ENCODE results near the gene HGF.

Gene HGF

DNA sequence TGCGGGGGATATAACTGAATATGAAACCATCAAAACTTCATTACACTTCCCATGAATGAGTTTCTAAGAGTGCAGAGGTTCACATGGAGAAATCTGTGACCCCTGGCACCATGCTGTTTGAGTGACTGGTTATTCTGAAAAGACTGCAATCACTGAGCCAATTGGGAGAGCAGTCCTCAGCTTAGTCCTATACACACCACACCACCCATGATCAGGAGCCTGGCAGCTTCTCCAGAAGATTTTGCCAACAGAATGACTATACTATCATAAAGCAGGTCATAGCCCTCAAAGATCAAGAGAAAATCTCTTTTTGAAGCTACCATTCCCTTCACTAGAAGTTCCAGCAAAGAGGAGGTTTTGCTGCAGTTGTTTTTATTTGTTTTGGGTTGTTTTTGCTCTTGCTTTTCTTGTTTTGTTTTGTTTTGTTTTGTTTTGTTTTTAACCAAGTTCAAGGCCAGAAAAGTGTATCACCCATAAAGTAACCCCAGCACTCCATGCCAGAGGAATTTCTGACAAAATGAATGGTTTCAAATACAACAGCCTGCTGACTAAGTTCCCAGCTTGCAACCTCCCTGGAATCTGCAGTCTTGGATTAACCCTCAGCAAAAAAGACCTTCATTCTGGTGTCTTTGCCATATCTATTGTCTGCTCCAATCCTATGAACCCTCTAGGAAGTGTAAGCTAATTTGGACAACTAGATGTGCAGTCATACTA lies 19.7 kb upstream of the HGF start:
- Mint-ChIP-seq H3K27me3 (no peaks in the 10 kb centered on the region), H3K4me3 (no peak overlapping the region), H3K36me3 (ENCODE audit: insufficient read depth) (no peaks in the 10 kb centered on the region), H3K4me1 (ENCODE audit: low read depth in 2 of 2) (no peaks in the 10 kb centered on the region), H3K9me3 (peaks cover 6 to 7% of the 10 kb centered on the region in 2 donors), H3K27ac (no peak overlapping the region)
- DNase-seq (no peak), ATAC-seq (replicated peaks) (no peak)

DNA sequence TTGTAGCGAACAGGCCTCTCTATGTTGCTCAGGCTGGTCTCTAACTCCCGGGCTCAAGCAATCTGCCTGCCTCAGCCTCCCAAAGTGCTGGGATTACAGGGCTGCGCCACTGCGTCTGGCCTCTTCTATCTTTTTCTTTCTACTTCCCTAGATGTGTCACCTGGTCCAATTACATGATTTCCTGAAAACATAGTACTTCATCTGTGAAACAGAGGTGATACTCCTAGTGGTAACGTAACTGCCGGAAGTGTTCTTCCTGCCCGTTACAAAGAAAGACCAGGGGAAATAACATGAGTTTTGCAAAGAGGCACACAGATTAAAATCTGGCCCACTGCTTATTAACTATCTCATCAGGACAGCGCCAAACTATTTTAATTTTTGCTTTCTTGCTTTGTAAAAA lies 18.4 kb upstream of the HGF start:
- ATAC-seq (replicated peaks), result no peak
- H3K9me3 Mint-ChIP-seq, result peaks cover 6 to 7% of the 10 kb centered on the region in 2 donors
- H3K36me3 Mint-ChIP-seq (ENCODE audit: insufficient read depth), result no peaks in the 10 kb centered on the region
- no peak overlapping the region for H3K4me3 Mint-ChIP-seq
- H3K27me3 Mint-ChIP-seq, result no peaks in the 10 kb centered on the region
- H3K27ac Mint-ChIP-seq, result no peak overlapping the region
- DNase-seq, result no peak
- no peaks in the 10 kb centered on the region for H3K4me1 Mint-ChIP-seq (ENCODE audit: low read depth in 2 of 2)

DNA sequence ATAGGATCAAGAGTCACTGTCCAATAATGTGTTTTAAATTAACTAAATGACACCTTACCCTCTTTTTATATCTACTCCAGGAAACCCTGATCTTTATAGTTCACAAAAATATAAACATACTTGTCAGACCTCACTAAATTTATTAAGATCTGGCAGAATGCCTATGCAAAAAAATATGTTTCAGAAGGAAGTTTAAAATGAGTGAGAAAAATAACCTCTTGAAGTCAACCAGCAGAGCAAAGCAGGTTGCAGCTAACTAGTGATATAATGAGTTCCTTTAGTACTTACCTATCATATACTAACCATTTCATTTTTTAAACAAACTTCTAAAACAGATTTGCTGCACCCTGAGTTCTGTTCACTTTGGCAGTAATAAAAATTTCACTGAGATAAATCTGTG lies 14.0 kb upstream of the HGF start:
- H3K9me3 Mint-ChIP-seq, result peaks cover 0 to 5% of the 10 kb centered on the region in 2 donors
- H3K36me3 Mint-ChIP-seq (ENCODE audit: insufficient read depth), result no peaks in the 10 kb centered on the region
- DNase-seq (no peak), ATAC-seq (replicated peaks) (no peak)
- no peak overlapping the region for H3K27ac Mint-ChIP-seq
- H3K4me1 Mint-ChIP-seq (ENCODE audit: low read depth in 2 of 2), result no peaks in the 10 kb centered on the region
- H3K4me3 Mint-ChIP-seq, result no peak overlapping the region
- H3K27me3 Mint-ChIP-seq, result no peaks in the 10 kb centered on the region

DNA sequence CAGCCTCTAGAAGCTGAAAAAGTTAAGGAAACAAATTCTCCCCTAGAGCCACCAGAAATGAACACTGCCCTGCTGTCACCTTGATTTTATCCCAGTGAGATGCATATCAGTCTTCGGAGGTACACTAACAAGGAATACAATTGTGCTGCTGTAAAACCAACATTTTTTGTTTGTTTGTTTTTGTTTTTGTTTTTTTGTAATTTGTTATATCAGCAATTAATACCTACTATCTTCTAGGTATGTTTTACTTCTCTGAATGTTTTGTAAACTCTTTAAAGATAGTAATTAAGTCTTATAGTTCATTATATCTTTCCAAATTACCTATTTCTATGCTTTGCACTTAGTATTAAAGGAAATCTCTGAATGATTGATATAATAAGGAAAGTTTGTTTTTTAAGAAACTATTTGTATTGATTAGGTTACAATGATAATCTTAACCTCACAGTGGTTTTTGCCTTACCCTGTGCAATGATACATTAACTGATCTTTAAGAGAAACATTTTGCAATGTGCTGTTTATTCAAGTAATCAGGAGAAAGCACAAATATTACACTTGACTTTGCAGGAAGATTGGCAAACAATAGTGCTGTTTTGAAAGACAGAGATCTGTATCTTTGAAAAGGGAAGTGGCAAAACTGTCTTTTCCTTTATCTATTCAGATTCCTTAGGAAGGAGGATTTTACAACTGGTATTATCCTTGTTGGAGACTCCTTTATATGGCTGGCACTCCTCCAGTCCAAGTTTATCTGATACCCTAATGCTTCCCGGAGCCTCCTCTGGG lies 11.3 kb upstream of the HGF start:
- no peak overlapping the region for H3K27ac Mint-ChIP-seq
- H3K4me3 Mint-ChIP-seq, result no peak overlapping the region
- no peaks in the 10 kb centered on the region for H3K36me3 Mint-ChIP-seq (ENCODE audit: insufficient read depth)
- ATAC-seq (replicated peaks) (no peak), DNase-seq (no peak)
- peaks cover 0 to 3% of the 10 kb centered on the region in 2 donors for H3K9me3 Mint-ChIP-seq
- H3K4me1 Mint-ChIP-seq (ENCODE audit: low read depth in 2 of 2), result no peaks in the 10 kb centered on the region
- H3K27me3 Mint-ChIP-seq, result no peaks in the 10 kb centered on the region

DNA sequence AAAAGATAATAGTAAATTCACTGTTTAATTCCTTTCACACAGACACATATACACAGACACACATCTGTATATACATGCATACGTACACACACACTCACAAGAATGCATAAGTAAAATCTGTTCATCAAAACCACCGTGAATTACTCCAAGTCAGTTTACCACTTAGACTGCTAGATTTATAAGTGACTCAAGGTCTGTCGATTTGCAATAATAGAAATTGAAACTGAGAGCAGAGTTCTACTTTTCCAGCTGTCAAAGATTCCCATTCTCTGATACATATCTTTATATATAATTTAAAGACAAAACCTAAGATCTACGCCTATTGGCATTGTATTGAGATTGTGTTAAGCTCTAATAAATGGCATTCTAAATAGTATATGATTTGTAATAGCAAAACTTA lies 9.9 kb upstream of the HGF start:
- no peak for DNase-seq

DNA sequence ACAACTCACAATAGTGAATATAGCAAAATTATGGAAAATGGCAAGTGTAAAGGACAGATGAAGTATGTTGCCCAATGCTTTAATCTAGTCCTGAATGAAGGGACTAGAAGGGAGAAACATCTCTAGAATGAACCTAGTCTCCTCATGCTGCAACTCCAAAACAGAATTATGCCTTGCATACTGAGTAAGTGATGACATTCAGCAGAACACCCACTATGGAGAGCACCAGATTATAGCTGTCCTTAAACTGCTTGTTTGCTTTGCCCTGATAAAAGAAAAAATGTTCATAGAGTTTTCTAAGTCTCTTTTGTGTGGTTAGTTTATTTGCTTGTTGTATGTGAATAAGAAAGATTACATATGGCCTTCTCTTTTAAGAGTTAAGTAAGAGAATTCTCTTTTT lies 7.8 kb upstream of the HGF start:
- peaks cover 0 to 5% of the 10 kb centered on the region in 2 donors for H3K9me3 Mint-ChIP-seq
- DNase-seq, result no peak
- H3K27ac Mint-ChIP-seq, result no peak overlapping the region
- H3K4me1 Mint-ChIP-seq (ENCODE audit: low read depth in 2 of 2), result no peaks in the 10 kb centered on the region
- no peak overlapping the region for H3K4me3 Mint-ChIP-seq
- H3K36me3 Mint-ChIP-seq (ENCODE audit: insufficient read depth), result no peaks in the 10 kb centered on the region
- ATAC-seq (replicated peaks), result no peak
- H3K27me3 Mint-ChIP-seq, result no peaks in the 10 kb centered on the region

More for the DNA sequence above, 9.9 kb upstream of the HGF start:
- no peaks in the 10 kb centered on the region for H3K4me1 Mint-ChIP-seq (ENCODE audit: low read depth in 2 of 2)
- peaks cover 0 to 5% of the 10 kb centered on the region in 2 donors for H3K9me3 Mint-ChIP-seq
- no peaks in the 10 kb centered on the region for H3K27me3 Mint-ChIP-seq
- no peak for ATAC-seq (replicated peaks)
- H3K4me3 Mint-ChIP-seq, result no peak overlapping the region
- H3K27ac Mint-ChIP-seq, result no peak overlapping the region
- H3K36me3 Mint-ChIP-seq (ENCODE audit: insufficient read depth), result no peaks in the 10 kb centered on the region

DNA sequence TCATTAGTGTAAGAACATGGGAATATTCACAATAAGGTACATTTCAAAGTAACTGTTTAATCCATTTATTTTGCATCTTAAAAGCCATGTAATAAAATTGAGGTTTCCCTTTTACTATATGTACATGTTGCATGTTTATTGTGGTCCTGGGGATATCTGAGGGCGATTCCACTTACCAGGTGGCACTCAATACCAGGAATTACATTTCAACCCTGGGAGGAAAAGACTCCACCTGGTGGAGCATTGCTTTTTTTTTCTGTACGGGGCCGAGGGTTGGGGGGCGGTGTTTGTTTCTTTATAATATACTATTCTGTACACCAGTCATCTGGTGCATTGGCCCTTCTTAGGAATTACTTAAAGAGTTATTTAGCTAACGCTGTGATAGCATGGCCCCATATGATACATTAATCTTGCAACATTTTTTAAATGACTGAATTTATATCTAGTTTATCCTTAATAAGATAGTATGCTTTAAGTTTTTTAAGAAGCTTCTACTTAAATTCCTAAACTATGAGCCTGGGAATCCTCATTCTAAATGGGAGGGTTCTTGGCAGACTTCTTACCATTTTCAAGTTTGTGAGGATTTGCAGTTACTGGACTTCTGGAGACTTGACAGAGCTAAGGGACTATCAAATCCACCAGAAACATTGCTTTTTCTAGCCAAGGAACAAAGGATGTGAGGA lies 7.2 kb upstream of the HGF start:
- no peaks in the 10 kb centered on the region for H3K4me1 Mint-ChIP-seq (ENCODE audit: low read depth in 2 of 2)
- no peak overlapping the region for H3K4me3 Mint-ChIP-seq
- H3K9me3 Mint-ChIP-seq, result peaks cover under 1 to 5% of the 10 kb centered on the region in 2 donors
- DNase-seq (no peak), ATAC-seq (replicated peaks) (no peak)
- no peaks in the 10 kb centered on the region for H3K36me3 Mint-ChIP-seq (ENCODE audit: insufficient read depth)
- H3K27ac Mint-ChIP-seq, result no peak overlapping the region
- H3K27me3 Mint-ChIP-seq, result no peaks in the 10 kb centered on the region

DNA sequence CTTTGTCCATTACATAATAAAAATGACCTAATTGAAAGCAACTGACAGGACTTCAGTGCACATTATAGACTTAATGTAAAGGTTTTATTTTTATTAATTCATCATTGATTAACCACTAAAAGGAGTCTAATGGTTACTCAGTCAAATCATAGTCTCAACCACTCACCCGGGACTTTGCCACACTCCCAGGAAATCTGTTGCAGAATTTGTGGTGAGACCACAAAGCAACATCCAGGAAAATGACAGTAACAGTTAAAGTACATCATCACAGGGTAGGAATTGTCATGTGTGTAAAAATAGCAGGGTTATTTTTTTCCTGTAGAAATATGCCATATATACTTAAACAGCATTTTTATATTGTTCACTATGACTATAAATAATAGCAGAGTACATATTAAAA lies 6.3 kb upstream of the HGF start:
- Mint-ChIP-seq H3K4me3 (no peak overlapping the region), H3K36me3 (ENCODE audit: insufficient read depth) (no peaks in the 10 kb centered on the region), H3K27ac (no peak overlapping the region), H3K27me3 (no peaks in the 10 kb centered on the region), H3K4me1 (ENCODE audit: low read depth in 2 of 2) (no peaks in the 10 kb centered on the region), H3K9me3 (peaks cover 8 to 11% of the 10 kb centered on the region in 2 donors)
- ATAC-seq (replicated peaks) (no peak), DNase-seq (no peak)

DNA sequence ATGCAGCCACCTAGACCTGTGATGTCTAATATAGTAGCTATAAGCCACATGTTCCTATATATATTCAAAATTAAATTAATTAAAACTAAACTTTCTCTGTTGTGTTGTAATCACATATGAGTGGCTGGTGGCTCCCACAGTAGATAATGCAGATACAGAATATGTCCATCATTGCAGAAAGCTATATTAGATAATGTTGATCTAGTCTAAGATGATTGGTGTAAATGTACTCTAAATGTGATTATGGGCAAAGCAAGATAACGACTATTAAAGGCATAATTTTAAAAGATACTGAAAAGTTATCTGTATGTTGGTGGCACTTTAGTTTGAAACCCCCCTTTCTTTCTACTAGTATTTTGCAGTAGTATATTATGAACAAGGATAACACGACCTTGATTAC lies 5.7 kb upstream of the HGF start:
- DNase-seq, result no peak
- Mint-ChIP-seq H3K9me3 (peaks cover 8 to 9% of the 10 kb centered on the region in 2 donors), H3K36me3 (ENCODE audit: insufficient read depth) (no peaks in the 10 kb centered on the region), H3K4me3 (no peak overlapping the region), H3K4me1 (ENCODE audit: low read depth in 2 of 2) (no peaks in the 10 kb centered on the region), H3K27ac (no peak overlapping the region), H3K27me3 (no peaks in the 10 kb centered on the region)
- no peak for ATAC-seq (replicated peaks)

DNA sequence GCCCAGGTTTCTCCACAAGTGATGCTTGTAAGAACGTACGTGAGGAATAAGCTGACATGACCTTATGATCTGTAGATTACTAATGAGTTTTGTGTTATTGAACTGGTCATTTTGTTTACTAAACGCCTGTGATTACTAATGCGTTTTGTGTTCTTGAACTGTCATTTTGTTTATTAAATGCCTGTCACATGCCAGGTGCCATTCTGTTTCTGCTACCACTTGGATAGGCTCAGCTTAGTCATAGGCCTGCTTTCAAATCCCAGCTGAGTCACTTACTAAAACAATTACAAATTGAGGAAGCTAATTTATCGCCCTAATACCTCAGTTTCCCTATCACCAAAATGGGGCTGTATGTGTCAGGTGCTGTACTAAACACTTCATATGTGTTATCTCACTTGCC lies 4.7 kb upstream of the HGF start:
- H3K27ac Mint-ChIP-seq, result no peak overlapping the region
- DNase-seq (no peak), ATAC-seq (replicated peaks) (no peak)
- no peaks in the 10 kb centered on the region for H3K27me3 Mint-ChIP-seq
- peaks cover 12 to 13% of the 10 kb centered on the region in 2 donors for H3K9me3 Mint-ChIP-seq
- no peaks in the 10 kb centered on the region for H3K36me3 Mint-ChIP-seq (ENCODE audit: insufficient read depth)
- no peaks in the 10 kb centered on the region for H3K4me1 Mint-ChIP-seq (ENCODE audit: low read depth in 2 of 2)
- no peak overlapping the region for H3K4me3 Mint-ChIP-seq

DNA sequence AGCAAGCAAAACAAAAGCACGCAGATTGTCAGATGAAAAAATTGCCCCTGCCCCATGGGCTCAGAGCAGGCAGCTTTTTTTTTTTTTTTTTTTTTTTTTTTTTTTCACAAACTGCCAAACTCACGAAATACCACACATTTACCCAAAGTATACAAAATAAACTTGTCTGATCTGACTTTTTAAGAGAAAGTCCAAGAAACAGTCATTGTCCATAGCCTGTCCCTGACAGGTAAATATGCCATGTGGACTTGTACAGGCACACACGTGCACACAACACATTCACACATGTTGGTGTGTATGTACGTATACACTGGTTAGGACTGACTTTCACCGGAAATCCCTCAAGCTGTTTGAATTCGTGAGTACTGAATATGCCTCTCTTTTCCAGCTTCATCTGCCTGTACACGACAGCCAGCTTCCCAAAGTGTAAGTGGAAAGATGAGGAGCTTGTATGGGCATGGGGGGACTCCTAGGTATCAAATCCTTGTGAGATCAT lies 929 bp upstream of the HGF start:
- no peak for ATAC-seq (replicated peaks)
- no peak overlapping the region for H3K27ac Mint-ChIP-seq
- H3K4me3 Mint-ChIP-seq, result no peak overlapping the region
- DNase-seq, result no peak
- peaks cover 23 to 35% of the 10 kb centered on the region in 2 donors for H3K9me3 Mint-ChIP-seq
- H3K4me1 Mint-ChIP-seq (ENCODE audit: low read depth in 2 of 2), result no peaks in the 10 kb centered on the region
- no peaks in the 10 kb centered on the region for H3K27me3 Mint-ChIP-seq
- no peaks in the 10 kb centered on the region for H3K36me3 Mint-ChIP-seq (ENCODE audit: insufficient read depth)

DNA sequence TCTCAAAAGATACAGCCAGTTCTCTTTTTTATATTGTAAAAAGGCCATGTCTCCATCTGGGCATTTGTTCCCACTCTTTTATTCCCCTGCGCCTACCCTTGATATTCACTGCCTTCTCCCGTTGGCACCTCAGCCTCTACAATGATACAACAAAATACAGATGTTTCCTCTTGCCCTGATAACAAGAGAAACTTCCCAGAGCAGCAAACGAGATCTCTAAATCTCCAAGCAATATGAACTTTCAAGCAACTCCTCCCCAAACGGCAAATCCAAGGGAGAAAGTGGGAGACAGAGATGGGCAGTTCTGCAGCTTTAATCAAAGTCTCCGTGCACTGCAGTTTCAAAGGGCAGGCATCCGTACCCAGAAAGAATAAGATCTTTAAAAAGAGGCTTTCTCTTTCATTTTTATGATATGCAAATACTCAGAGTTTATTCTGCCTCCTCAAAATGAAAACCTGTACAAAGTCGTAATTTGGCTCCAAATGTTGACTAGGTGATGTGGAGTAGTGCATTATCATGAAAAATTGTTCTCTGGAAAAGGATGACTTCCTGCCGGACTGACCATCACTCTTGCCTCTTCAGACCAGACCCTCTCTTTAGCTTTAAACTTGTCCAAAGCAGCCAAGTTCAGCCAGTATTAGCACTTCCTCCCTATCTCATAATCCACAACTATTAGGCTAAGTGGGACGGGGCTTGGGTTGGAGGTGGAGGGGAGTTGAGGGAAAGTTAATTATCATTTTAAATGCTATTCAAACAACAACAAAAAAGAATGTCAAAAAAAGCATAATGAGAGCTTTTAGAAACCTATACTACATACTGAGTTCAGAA lies 682 bp downstream of the HGF start:
- H3K4me3 Mint-ChIP-seq, result no peak overlapping the region

DNA sequence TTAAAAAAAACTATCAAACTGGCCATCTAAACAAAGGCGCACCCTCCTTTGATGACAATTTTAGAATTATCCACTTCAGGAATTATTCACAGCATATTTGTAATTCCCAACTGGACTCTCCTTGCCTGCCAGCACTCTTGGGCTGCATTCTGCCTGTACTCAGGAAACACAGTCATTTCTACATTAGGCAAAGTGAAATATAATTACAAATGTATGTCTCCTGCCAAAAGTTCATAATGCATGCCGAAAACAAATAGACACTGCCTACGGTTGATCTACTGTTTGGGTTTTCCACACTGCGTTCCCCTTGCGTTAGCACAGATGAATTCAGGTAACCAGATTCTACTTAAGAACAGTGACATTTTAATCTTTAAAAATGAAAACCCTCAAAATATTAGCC lies 1.9 kb downstream of the HGF start:
- ATAC-seq (replicated peaks) (no peak), DNase-seq (no peak)
- Mint-ChIP-seq H3K36me3 (ENCODE audit: insufficient read depth) (no peaks in the 10 kb centered on the region), H3K4me1 (ENCODE audit: low read depth in 2 of 2) (no peaks in the 10 kb centered on the region), H3K4me3 (no peak overlapping the region), H3K27ac (no peak overlapping the region), H3K27me3 (no peaks in the 10 kb centered on the region), H3K9me3 (peaks cover 25 to 35% of the 10 kb centered on the region in 2 donors)

More for the DNA sequence above, 682 bp downstream of the HGF start:
- Mint-ChIP-seq H3K9me3 (peaks cover 21 to 35% of the 10 kb centered on the region in 2 donors), H3K36me3 (ENCODE audit: insufficient read depth) (no peaks in the 10 kb centered on the region), H3K27me3 (no peaks in the 10 kb centered on the region), H3K27ac (no peak overlapping the region), H3K4me1 (ENCODE audit: low read depth in 2 of 2) (no peaks in the 10 kb centered on the region)
- no peak for DNase-seq
- no peak for ATAC-seq (replicated peaks)
